AG09319 (cell line): Measurements from ENCODE around the gene LUC7L.

ENCODE experiments used
- DNase-seq: peaks from one replicate; pipeline ENCODE4 v3.0.0-alpha.2; 2010; ENCODE audit warnings: low read depth; ENCODE audit errors: extremely low read depth
- TF ChIP-seq, protein P1 (sequence below): IDR thresholded peaks from 2 replicates; pipeline ENCODE4 v1.5.1; 2011; ENCODE audit warnings: low read depth, mild to moderate bottlenecking, inconsistent platforms, low read length, moderate library complexity

LUC7L gene

DNA sequence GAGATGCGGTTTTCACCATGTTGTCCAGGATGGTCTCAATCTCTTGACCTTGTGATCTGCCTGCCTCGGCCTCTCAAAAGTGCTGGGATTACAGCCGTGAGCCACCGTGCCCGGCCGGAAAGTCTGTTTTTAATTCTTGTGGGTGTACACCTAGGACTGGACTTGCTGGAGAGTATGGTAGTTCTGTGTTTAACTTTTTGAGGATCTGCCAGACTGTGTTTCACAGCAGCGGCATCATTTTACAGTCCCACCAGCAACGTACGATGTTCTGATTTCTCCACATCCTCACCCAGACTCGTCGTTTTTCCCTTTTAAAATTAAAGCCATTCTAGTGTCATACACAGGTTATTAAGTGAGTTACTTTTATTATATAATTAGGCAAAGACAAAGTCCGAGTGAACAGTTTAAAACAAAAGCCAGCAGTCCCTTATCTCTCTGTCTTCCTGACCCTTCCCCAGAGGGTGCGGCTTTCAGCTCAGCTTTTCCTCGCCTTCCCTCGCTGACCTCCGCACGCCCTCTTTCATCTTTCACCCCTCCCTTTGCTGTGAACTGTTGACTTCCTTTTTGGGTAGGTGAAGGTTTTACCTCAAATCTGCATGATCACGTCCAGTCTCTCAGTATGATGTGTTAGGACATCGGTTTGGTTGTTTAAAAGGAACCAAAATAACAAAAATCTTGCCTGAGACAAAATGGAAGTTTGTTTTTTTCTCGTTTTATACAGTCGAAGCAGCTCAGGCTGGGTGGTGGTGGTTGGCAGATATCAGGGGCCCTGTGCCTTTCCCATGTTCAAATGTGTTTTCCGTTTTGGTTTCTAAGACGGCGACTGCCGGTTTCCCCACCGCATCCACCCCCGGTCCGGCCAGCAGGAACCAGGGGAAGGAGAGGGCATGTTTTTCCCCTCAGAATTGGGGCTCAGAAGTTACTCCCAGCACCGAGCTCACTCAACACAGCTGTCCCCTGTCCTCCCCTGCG lies 23.4 kb upstream of the LUC7L start:
- TF ChIP-seq, protein P1, sequence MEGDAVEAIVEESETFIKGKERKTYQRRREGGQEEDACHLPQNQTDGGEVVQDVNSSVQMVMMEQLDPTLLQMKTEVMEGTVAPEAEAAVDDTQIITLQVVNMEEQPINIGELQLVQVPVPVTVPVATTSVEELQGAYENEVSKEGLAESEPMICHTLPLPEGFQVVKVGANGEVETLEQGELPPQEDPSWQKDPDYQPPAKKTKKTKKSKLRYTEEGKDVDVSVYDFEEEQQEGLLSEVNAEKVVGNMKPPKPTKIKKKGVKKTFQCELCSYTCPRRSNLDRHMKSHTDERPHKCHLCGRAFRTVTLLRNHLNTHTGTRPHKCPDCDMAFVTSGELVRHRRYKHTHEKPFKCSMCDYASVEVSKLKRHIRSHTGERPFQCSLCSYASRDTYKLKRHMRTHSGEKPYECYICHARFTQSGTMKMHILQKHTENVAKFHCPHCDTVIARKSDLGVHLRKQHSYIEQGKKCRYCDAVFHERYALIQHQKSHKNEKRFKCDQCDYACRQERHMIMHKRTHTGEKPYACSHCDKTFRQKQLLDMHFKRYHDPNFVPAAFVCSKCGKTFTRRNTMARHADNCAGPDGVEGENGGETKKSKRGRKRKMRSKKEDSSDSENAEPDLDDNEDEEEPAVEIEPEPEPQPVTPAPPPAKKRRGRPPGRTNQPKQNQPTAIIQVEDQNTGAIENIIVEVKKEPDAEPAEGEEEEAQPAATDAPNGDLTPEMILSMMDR: no peak

DNA sequence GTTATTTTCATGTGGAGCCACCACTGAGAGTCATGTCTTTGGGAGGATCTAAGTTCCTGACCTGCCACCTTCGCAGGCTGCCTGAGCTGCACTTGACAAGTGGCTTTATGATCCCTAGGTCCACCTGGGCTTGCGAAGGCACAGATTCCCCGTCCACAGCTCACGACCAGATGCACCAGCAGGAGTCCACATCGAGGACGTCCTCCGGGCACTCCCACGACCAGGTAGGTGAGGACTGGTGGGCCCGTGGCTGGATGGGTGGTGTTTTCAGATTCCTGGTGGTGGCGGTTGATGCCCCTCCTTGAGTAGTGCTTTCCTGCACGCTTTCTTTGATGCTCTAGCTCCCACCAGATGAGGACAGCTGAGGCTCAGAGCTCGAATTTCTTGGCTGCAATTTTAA lies 20.2 kb upstream of the LUC7L start:
- TF ChIP-seq, protein P1: no peak
- no peak for DNase-seq

More for the DNA sequence above, 23.4 kb upstream of the LUC7L start:
- DNase-seq: no peak

DNA sequence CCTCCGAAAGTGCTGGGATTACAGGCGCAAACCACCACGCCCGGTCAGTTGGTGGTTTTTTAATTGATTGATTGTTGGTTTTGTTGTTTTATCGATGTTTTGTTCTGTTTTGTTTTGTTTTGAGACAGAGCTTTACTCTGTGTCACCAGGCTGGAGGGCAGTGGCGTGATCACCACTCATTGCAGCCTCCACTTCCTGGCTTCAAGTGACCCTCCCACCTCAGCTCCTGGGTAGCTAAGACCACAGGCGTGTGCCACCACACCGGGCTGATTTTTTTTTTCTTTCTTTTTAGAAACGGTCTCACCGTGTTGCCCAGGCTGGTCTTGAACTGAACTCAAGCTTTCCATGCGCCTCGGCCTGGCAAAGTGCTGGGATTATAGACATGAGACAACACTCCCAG lies 17.8 kb upstream of the LUC7L start:
- TF ChIP-seq, protein P1: no peak
- no peak for DNase-seq

DNA sequence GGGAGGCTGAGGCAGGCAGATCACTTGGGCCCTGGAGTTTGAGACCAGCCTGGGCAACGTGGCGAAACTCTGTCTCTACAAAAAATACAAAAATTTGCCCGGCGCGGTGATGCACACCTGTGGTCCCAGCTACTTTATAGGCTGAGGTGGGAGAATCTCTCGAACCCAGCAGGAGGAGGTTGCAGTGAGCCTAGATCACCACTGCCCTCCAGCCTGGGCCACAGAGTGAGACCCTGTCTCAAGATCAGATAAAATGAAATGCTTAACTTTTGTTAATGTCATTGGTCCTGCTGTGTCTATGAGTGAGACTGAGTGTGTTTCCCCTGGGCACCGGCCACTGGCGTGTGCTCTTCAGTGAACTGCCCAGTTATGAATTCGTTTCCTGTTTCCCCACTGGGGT lies 15.9 kb upstream of the LUC7L start:
- DNase-seq: no peak
- TF ChIP-seq, protein P1: no peak

DNA sequence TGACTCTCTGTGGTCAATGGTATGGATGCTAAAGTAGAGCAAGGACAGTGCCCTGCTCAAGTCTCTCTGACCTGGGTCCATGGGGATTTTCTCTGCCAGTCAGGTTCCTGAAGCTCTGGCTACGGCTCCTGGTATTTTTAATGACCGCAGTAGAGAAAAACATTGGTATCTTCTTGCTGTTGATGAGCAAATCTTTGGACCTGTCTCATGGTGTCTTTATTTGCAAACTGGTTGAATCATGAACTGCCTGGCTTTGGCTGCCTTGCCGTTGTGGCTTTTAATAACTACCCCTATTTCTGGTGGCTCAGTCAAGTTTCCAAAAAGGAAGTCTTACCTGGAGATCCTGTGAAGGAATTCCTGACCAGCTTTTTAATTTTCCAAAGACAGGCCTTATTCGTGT lies 14.1 kb upstream of the LUC7L start:
- TF ChIP-seq, protein P1: no peak
- DNase-seq: no peak

DNA sequence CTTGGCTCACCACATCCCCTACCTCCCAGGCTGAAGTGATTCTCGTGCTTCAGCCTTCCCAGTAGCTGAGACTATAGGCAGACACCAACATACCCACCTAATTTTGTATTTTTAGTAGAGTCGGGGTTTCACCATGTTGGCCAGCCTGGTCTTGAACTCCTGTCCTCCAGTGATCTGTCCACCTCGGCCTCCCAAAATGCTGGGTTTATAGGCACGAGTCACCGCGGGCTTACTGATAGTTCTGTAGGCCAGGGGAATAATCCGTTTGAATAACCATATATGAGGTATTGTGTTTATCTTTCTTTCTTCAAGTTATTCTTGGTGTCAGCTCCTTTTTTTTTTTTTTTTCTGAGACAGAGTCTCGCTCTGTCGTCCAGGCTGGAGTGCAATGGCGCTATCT lies 13.0 kb upstream of the LUC7L start:
- no peak for DNase-seq
- TF ChIP-seq, protein P1: no peak

DNA sequence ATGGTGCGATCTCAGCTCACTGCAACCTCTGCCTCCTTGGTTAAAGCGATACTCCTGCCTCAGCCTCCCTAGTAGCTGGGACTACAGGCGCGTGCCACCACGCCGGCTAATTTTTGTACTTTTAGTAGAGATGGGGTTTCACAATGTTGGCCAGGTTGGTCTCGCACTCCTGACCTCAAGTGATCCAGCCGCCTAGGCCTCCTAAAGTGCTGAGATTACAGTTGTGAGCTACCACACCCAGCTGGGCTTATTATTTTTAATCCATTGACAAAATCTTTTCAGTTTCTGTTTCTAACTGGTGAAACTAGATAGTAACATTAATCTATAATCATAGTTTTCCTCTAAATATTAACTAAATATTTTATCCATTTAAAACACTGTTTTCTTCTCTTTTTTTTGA lies 11.3 kb upstream of the LUC7L start:
- no peak for DNase-seq
- TF ChIP-seq, protein P1: no peak
